Panc1 (cell line): ENCODE results near the gene MPRIP. TPM values are rescaled to one million over a fixed set of nuclear protein-coding genes. Genes with fewer than 3 reads are reported as not detected.

Source experiments
- ATAC-seq: fragments of 200-7000 bp; cut with Tn5 transposase; 2 replicates; pipeline ENCODE4 v1.9.1; 2020; ENCODE audit warnings: mild to moderate bottlenecking, moderate library complexity
- BruUV-seq: library from RNA; stranded (reverse); fragments of 400-500 nt; replicated peaks from 2 replicates; lab custom pipeline; 2021; lab: Mats Ljungman, UMichigan
- CTCF ChIA-PET: fragments of 300-600 bp; sonication (Branson Sonifier 250); formaldehyde crosslinking; loops from one replicate; lab custom pipeline; 2022; ENCODE audit warnings: antibody characterized with exemption; lab: Charles Lee
- POLR2A ChIA-PET: fragments of 300-600 bp; sonication (Branson Sonifier 250); formaldehyde crosslinking; loops from one replicate; lab custom pipeline; 2022; ENCODE audit warnings: antibody characterized with exemption; lab: Charles Lee
- DNase-seq: peaks from one replicate; pipeline ENCODE4 v3.0.0-alpha.2; 2010; ENCODE audit warnings: low read depth, low spot score
- H3K27ac ChIP-seq: 2 replicates; pipeline ENCODE4 v1.5.1; 2011; ENCODE audit warnings: mild to moderate bottlenecking, low read length, inconsistent platforms
- H3K27me3 ChIP-seq: fragments of 200-500 bp; sonication (Bioruptor generic); 2 replicates; pipeline ENCODE4 v1.6.0; 2014; ENCODE audit warnings: low read length, inconsistent platforms; ENCODE audit not compliant: control insufficient read depth, insufficient read depth
- H3K36me3 ChIP-seq: fragments of 200-500 bp; sonication (Bioruptor generic); 2 replicates; pipeline ENCODE4 v1.5.1; 2014; ENCODE audit warnings: inconsistent platforms, mild to moderate bottlenecking, low read length, moderate library complexity; ENCODE audit not compliant: control insufficient read depth, insufficient read depth
- H3K4me1 ChIP-seq: 2 replicates; pipeline ENCODE4 v1.5.1; 2011; ENCODE audit warnings: inconsistent platforms, mild to moderate bottlenecking, low read length, moderate library complexity; ENCODE audit not compliant: control insufficient read depth, insufficient read depth
- H3K4me3 ChIP-seq, 2 experiments: 2 replicates each; pipeline ENCODE4 v1.5.1; 2011 to 2012; ENCODE audit warnings: low read depth in 2 of 2, low read length in 2 of 2, mild to moderate bottlenecking in 2 of 2, inconsistent platforms in 1 of 2, moderate library complexity in 1 of 2
- H3K9me3 ChIP-seq: fragments of 200-500 bp; sonication (Bioruptor generic); 2 replicates; pipeline ENCODE4 v1.5.1; 2014; ENCODE audit warnings: low read depth, mild to moderate bottlenecking, inconsistent platforms, low read length, moderate library complexity; ENCODE audit not compliant: control insufficient read depth, insufficient read depth
- CTCF ChIP-seq: fragments of 450-650 bp; IDR thresholded peaks from 2 replicates; pipeline ENCODE4 v1.5.1; 2017; ENCODE audit warnings: mild to moderate bottlenecking
- POLR2AphosphoS5 ChIP-seq: IDR thresholded peaks from 2 replicates; pipeline ENCODE4 v1.6.1; 2012; ENCODE audit warnings: mild to moderate bottlenecking, low read depth, low read length, moderate library complexity
- SIN3A ChIP-seq: IDR thresholded peaks from 2 replicates; pipeline ENCODE4 v1.6.1; 2012; ENCODE audit warnings: low read depth, mild to moderate bottlenecking, low read length, moderate library complexity, borderline replicate concordance; ENCODE audit not compliant: insufficient read depth
- TCF7L2 ChIP-seq: IDR thresholded peaks from 2 replicates; pipeline ENCODE4 v1.6.1; 2011; ENCODE audit warnings: mild to moderate bottlenecking, low read depth, low read length, inconsistent platforms
- in situ Hi-C: cut with HindIII; loops from 2 replicates; pipeline ENCODE4 v1.10.0; 2016; ENCODE audit warnings: low sequenced_read_pairs, low pct_unique_long_range_greater_than_20kb
- intact Hi-C: fragments of 100-400 bp; cut with micrococcal nuclease; formaldehyde crosslinking; loops from one replicate; pipeline ENCODE4 v1.10.0; 2022; ENCODE audit not compliant: unreplicated experiment
- total RNA-seq: library from RNA; stranded (reverse); gene quantifications from one replicate; pipeline ENCODE4 v1.2.1, GENCODE V29; 2021; ENCODE audit not compliant: unreplicated experiment
- TF ChIP-seq, protein P1 (sequence below), 2 experiments: IDR thresholded peaks; 2 replicates each; pipeline ENCODE4 v1.6.1; 2011 to 2012; ENCODE audit warnings: low read depth in 2 of 2, control low read depth in 1 of 2, low read length in 1 of 2, mild to moderate bottlenecking in 1 of 2, moderate library complexity in 1 of 2; ENCODE audit not compliant: insufficient read depth in 1 of 2

The MPRIP gene
- total RNA-seq, 1 experiment from 2014 or later = 155 TPM

DNA sequence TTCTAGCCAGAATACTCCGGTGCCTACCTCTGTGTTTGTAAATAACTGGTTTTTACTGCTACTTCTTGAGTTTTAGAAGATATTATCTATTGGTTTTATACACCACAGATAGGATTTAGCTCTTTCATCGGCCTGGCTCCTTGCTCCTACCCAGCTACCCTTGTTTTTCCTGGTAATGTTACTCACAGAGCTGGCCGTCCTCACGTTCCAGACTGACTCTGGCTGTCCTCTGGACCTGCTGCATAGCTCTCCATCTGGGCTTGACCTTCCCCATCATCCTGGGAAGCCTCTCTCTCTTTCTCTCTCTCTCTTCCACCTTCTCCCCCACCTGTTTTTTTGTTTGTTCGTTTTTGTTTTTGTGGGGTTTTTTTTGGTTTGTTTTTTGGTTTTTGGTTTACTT lies 51.5 kb downstream of the MPRIP start:
- Histone ChIP-seq H3K4me1 (no peaks in the 10 kb centered on the region), H3K9me3 (no peaks in the 10 kb centered on the region), H3K27ac (no peak overlapping the region), H3K4me3 (no peak overlapping the region), H3K27me3 (no peaks in the 10 kb centered on the region), H3K36me3 (no peaks in the 10 kb centered on the region)
- ATAC-seq (no peak), DNase-seq (no peak)
- POLR2A ChIA-PET = interaction anchor here (0.6 kb wide), 2 partner anchors 76 to 653 kb away, joined by 3 to 4 read pairs; no protein-coding TSS in a partner anchor
- CTCF ChIA-PET = no interaction called here
- intact Hi-C loops = no loop called here
- TF ChIP-seq CTCF (no peak), POLR2AphosphoS5 (no peak), TCF7L2 (no peak), SIN3A (no peak)
- TF ChIP-seq, protein P1, sequence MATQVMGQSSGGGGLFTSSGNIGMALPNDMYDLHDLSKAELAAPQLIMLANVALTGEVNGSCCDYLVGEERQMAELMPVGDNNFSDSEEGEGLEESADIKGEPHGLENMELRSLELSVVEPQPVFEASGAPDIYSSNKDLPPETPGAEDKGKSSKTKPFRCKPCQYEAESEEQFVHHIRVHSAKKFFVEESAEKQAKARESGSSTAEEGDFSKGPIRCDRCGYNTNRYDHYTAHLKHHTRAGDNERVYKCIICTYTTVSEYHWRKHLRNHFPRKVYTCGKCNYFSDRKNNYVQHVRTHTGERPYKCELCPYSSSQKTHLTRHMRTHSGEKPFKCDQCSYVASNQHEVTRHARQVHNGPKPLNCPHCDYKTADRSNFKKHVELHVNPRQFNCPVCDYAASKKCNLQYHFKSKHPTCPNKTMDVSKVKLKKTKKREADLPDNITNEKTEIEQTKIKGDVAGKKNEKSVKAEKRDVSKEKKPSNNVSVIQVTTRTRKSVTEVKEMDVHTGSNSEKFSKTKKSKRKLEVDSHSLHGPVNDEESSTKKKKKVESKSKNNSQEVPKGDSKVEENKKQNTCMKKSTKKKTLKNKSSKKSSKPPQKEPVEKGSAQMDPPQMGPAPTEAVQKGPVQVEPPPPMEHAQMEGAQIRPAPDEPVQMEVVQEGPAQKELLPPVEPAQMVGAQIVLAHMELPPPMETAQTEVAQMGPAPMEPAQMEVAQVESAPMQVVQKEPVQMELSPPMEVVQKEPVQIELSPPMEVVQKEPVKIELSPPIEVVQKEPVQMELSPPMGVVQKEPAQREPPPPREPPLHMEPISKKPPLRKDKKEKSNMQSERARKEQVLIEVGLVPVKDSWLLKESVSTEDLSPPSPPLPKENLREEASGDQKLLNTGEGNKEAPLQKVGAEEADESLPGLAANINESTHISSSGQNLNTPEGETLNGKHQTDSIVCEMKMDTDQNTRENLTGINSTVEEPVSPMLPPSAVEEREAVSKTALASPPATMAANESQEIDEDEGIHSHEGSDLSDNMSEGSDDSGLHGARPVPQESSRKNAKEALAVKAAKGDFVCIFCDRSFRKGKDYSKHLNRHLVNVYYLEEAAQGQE (IDR thresholded peaks at IDR 0.05; ENCODE audit: insufficient read depth in 1 of 2, low read depth in 2 of 2, low read length in 1 of 2) = no peak
- in situ Hi-C loops = no loop called here
- BruUV-seq = no TSS peak

DNA sequence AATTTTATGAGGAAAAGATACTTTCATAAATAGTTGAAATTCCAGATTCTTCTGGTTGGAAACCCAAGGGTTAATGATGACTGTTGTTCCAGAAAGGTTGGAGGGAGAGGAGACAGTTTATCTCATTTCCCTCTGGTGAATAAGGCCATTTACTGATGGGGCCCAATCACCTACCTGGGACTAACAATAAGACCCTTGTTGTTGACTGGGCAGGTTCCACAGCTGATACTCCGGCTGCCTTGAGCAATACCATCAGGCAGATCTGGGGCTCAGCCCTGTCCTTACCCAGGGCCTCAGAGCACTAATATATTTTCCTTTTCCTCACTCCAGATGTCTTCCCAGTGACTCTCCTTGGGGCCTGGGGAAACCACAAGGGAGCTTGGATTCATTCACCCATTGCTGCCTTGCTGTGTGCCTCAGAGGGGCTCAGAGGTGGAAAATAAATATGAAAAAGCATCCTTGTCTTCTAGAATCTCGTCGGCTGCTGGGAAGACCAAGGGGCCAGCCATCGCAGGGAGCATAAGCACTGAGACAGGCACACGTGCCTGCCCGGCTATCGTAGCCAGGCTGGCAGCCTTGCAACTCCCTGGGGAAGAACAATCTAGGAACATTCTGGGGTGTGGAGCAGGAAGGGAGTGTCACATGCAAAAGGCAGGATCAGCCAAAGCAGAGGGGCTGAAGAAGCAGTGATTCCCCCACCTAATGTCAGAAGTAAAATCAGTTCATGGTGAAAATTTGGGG lies 54.4 kb downstream of the MPRIP start:
- intact Hi-C loops (no loop called here), in situ Hi-C loops (no loop called here)
- Histone ChIP-seq H3K9me3 (no peaks in the 10 kb centered on the region), H3K27me3 (no peaks in the 10 kb centered on the region), H3K36me3 (no peaks in the 10 kb centered on the region), H3K4me1 (no peaks in the 10 kb centered on the region), H3K27ac (no peak overlapping the region), H3K4me3 (no peak overlapping the region)
- DNase-seq (no peak), ATAC-seq (no peak)
- ChIA-PET CTCF (no interaction called here), POLR2A (no interaction called here)
- no TSS peak for BruUV-seq
- TF ChIP-seq POLR2AphosphoS5 (no peak), SIN3A (no peak)
- TF ChIP-seq, protein P1 (IDR thresholded peaks at IDR 0.05; ENCODE audit: insufficient read depth in 1 of 2, low read depth in 2 of 2, low read length in 1 of 2) = no peak
